Measurements from ENCODE around the gene ST7.

DNA sequence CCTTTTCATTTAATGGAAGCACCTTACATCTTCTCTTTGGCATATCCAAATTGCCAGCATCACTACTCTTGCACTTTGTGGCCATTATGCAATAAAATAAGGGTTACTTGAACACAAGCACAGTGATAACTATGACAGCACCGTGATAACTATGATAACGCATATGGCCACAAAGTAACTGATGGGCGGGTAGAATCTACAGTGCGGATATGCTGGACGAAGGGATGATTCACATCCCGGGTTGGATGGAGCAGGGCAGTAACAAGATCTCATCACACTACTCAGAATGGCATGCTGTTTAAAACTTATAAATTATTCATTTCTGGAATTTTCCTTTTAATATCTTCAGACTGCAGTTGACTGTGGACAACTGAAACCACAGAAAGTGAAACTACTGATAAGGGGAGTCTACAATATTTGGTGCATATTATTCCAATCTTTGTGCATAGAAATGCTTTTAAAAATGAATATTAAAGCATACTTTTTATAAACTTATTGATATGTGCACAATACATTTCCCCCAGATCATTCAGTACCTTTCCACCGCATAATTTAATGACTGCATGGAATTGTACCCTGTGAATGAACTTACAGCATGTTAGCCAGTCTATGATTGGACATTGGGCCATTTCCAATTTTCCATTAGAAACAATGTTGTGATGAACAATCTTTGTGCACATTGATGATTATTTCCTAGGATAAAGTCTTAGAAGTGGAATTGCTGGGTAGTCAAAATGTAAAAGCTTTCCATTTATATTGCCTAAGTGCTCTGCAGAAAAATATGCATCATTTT, 233.1 kb downstream of the ST7 start:
- TF ChIP-seq SMC3 (conservative IDR thresholded peaks at IDR 0.05; ENCODE audit: poor library complexity): no peak
- TF ChIP-seq, protein P1, sequence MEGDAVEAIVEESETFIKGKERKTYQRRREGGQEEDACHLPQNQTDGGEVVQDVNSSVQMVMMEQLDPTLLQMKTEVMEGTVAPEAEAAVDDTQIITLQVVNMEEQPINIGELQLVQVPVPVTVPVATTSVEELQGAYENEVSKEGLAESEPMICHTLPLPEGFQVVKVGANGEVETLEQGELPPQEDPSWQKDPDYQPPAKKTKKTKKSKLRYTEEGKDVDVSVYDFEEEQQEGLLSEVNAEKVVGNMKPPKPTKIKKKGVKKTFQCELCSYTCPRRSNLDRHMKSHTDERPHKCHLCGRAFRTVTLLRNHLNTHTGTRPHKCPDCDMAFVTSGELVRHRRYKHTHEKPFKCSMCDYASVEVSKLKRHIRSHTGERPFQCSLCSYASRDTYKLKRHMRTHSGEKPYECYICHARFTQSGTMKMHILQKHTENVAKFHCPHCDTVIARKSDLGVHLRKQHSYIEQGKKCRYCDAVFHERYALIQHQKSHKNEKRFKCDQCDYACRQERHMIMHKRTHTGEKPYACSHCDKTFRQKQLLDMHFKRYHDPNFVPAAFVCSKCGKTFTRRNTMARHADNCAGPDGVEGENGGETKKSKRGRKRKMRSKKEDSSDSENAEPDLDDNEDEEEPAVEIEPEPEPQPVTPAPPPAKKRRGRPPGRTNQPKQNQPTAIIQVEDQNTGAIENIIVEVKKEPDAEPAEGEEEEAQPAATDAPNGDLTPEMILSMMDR (IDR thresholded peaks at IDR 0.05; ENCODE audit: poor library complexity, severe bottlenecking): no peak
- TF ChIP-seq REST (IDR thresholded peaks at IDR 0.05; ENCODE audit: borderline replicate concordance): no peak
- TF ChIP-seq POLR2AphosphoS5 (IDR thresholded peaks at IDR 0.05): no peak
- no peak for TF ChIP-seq EP300 (conservative IDR thresholded peaks at IDR 0.05; ENCODE audit: poor library complexity, severe bottlenecking)
